SH-SY5Y (cell line): Measurements from ENCODE around the gene RIN3.

Experiments used
- GATA2 ChIP-seq: IDR thresholded peaks from 2 replicates; pipeline ENCODE4 v1.6.1; 2011; ENCODE audit warnings: mild to moderate bottlenecking, low read depth, low read length
- GATA3 ChIP-seq: IDR thresholded peaks from 2 replicates; pipeline ENCODE4 v1.6.1; 2011; ENCODE audit warnings: low read depth, mild to moderate bottlenecking, low read length, moderate library complexity

The RIN3 gene

DNA sequence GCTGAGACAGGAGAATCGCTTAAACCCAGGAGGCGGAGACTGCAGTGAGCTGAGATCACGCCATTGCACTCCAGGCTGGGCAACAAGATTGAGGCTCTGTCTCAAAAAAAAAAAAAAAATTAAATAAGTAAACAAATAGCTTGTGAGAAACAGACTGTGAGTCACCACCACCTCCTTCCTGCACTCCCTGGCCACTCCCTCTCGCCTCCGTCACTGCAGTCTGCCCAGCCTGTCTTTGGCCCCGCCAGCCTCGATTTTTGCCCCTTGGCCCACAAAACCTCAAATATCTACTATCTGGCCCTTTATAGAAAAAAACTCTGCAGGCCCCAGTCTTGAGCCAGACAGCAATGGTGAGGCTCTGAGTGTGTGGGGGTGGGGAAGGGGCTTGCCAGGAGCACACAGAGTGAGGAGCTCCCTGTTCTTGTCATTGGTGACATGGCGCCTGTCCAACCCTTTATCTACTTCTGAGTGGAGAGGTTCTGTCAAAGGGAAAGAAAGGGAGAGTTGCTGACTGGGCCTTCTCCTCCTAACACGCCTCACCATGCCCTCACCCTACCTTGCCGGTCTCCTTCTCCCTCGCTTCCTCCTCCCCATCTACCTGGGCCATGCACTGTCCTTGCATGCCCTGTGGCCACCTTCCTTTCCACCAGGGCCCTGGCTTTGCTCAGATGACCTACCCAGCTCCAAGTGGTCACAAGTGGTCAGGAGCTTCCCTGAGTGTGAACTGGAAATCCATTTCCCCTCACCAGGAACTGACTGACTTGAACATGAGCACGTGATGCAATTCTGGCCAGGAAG is 212.8 kb downstream of the RIN3 start:
- TF ChIP-seq GATA3 (no peak), GATA2 (no peak)

- no peak for TF ChIP-seq GATA3
- TF ChIP-seq GATA2: no peak
Observed at GRCh38 chr14:92726933-92727262, 213.3 kb downstream of the RIN3 start.

GRCh38 chr14:92728759-92729364 is 215.3 kb downstream of the RIN3 start:
- TF ChIP-seq GATA3 (no peak), GATA2 (no peak)

DNA sequence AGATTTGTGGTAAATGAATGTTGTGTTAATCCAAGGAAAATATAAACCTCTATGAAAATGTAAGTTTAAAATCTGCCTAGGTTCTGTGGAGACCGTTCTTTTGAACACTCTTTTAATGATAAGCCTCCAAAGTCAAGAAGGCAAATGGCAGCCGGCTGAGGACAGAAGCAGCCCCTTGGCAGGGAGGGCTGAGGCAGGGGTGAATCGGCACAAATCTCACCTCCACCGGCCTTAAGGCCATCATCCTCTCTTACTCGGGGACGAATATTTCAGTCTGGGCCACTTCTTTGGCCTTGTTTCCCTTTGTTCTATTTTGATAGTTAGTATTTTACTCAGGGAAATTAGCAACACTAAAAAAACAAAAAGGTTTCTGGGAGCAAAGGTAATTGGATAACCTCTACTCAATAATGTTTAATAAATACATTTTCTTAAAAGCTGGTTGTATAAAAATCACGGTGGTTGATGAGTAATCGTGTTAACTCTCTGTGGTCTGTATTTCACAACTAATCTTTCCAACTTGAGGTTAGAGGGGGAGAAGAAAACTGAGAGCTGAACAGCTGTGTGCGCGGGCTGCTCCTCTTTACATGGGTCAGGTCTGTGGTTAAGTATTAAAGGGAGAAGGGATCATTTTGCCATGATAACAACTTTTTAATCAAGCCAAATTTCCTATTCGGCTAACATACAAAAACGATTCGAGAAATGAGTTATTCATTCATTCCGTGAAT is 216.2 kb downstream of the RIN3 start:
- TF ChIP-seq GATA2 (no peak), GATA3 (no peak)

GRCh38 chr14:92731622-92732115 is 218.1 kb downstream of the RIN3 start:
- TF ChIP-seq GATA2 (no peak), GATA3 (no peak)

- TF ChIP-seq GATA2: no peak
- no peak for TF ChIP-seq GATA3
Observed at GRCh38 chr14:92733007-92733406, 219.4 kb downstream of the RIN3 start.

- no peak for TF ChIP-seq GATA2
- no peak for TF ChIP-seq GATA3
Observed at GRCh38 chr14:92734618-92735017, 221.0 kb downstream of the RIN3 start.

DNA sequence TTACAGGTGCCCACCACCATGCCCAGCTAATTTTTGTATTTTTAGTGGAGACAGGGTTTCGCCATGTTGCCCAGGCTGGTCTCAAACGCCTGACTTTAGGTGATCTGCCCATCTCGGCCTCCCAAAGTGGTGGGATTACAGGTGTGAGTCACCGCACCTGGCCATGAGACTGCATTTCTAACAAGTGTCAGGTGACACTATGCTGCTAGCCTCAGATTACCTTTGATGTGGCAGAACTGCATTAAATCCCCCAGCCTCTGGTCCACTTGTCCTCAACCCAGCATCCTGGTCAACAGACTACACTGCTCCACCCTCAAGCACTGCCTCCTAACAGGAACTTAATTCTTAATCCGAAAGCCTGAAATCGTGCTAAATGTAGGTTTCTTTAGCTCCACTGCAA is 221.8 kb downstream of the RIN3 start:
- no peak for TF ChIP-seq GATA2
- TF ChIP-seq GATA3: no peak

GRCh38 chr14:92737206-92737605 is 223.6 kb downstream of the RIN3 start:
- TF ChIP-seq GATA2: no peak
- no peak for TF ChIP-seq GATA3

- TF ChIP-seq GATA2: no peak
- no peak for TF ChIP-seq GATA3
Observed at GRCh38 chr14:92737619-92738188, 224.1 kb downstream of the RIN3 start.
